T-helper 1 cell treated with Interleukin-12 subunit alpha and Interleukin-12 subunit beta and Interleukin-4 antibody, amounts not matched to agents 30 μg/mL and 1 μg/mL, for 36 hours (primary cell): ENCODE data around the gene ERVFRD-1.
"Not testable (repeated sequence)": the region's sequence is repeated elsewhere in the genome, so short reads cannot be mapped to it uniquely, and the experiment has no call there.

Experiments
- H3K27ac Mint-ChIP-seq: one replicate; pipeline ENCODE4 v1.8.0; 2021; ENCODE audit warnings: mild to moderate bottlenecking, mixed read lengths
- H3K27me3 Mint-ChIP-seq: one replicate; pipeline ENCODE4 v1.8.0; 2021; ENCODE audit warnings: low read depth, mixed read lengths
- H3K36me3 Mint-ChIP-seq: one replicate; pipeline ENCODE4 v1.8.0; 2021; ENCODE audit warnings: low read depth, mixed read lengths
- H3K4me1 Mint-ChIP-seq: one replicate; pipeline ENCODE4 v1.8.0; 2021; ENCODE audit warnings: low read depth, mixed read lengths
- H3K4me3 Mint-ChIP-seq: one replicate; pipeline ENCODE4 v1.8.0; 2021; ENCODE audit warnings: mild to moderate bottlenecking, moderate library complexity, mixed read lengths
- H3K9me3 Mint-ChIP-seq: one replicate; pipeline ENCODE4 v1.8.0; 2021; ENCODE audit warnings: mixed read lengths

The ERVFRD-1 gene

DNA sequence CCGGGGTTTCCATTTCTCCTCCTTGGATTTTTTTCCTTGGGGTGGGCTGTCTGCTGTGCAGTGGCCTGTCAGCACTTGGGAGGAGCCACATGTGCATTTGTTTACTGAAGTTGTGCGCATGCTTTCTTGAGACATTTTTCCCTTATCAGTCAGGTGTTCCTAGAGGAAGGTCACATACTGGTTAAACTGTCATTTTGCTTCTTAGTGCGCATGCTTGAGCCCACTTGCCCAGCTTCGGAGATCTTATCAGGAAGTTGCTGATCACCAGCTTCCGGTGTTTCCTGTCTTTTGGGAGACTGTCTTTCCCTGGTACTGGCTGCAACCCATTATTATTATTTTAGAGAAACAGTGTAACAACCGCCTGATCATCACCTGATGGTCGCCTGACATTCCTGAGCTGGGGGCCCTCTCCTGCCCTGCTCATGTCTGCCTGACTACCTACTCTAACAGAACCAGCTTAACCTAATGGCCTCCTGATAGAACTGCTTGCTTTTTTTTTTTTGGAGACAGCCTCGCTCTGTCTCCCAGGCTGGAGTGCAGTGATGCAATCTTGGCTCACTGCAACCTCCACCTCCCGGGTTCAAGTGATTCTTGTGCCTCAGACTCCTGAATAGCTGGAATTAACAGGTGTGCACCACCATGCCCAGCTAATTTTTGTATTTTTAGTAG, 378 bp upstream of the ERVFRD-1 start:
- Mint-ChIP-seq H3K36me3 (peaks cover 3% of the 10 kb centered on the region), H3K9me3 (no peaks in the 10 kb centered on the region), H3K4me1 (peaks cover 23% of the 10 kb centered on the region), H3K4me3 (peak overlapping the region; percentile 58), H3K27me3 (no peaks in the 10 kb centered on the region), H3K27ac (peak overlapping the region; percentile 12)

DNA sequence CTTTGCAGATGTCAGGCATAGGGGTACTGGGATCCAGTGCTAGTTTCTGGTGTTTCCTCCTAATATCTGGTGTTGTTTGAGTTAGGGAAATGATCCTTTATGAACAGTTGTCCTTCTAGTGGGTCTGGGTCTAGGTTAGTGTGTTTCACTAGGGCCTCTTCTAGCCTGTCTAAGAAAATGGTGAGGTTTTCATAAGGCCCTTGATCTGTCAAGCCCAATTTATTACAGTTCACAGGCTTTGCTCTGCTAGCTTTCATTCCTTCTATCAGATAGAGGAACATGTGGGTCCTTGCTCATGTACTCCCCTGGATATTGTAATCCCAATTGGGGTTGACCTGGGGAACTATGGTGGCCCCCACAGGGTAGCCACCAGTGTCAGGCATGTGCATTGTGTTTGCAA, 2.8 kb downstream of the ERVFRD-1 start:
- Mint-ChIP-seq H3K27me3 (no peaks in the 10 kb centered on the region), H3K36me3 (peaks cover 4% of the 10 kb centered on the region), H3K9me3 (no peaks in the 10 kb centered on the region), H3K4me3 (no peak overlapping the region), H3K4me1 (peaks cover 20% of the 10 kb centered on the region), H3K27ac (no peak overlapping the region)

DNA sequence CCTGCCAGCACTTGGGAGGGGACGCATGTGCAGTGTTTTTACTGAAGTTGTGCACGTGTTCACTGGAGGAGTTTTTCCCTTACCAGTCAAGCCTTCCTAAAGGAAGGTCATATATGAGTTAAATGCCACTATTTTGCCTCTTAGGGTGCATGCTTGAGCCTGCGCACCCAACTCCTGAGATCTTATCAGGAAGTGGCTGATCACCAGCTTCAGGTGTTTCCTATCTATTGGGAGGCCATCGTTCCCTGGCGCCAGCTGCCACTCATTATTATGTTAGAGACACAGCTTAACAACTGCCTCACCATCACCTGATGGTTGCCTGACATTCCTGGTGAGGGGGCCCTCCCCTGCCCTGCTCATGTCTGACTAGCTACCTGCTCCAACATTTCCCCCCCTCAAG, 8.5 kb downstream of the ERVFRD-1 start:
- Mint-ChIP-seq H3K27ac (no peak overlapping the region), H3K4me3 (no peak overlapping the region)

DNA sequence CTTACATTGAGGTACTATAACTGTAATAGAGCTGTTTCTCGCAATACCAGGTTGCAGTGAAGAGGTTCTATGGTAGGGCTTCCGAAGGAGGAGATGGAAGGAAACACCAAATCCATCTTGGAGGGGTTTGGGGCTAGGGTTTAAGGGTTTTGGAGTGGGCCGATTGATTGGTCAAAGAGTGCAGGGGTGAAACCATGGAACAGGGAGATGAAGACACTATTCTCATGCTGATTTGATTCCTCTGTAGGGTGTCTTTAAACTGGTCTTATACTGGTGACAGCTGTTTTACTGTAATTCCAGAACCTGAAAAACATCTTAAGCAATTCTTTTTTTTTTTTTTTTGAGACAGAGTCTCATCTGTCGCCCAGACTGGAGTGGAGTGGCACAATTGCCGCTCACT, 10.1 kb downstream of the ERVFRD-1 start:
- peaks cover 6% of the 10 kb centered on the region for H3K4me1 Mint-ChIP-seq
- no peak overlapping the region for H3K27ac Mint-ChIP-seq
- H3K36me3 Mint-ChIP-seq: peaks cover 15% of the 10 kb centered on the region
- no peaks in the 10 kb centered on the region for H3K9me3 Mint-ChIP-seq
- H3K4me3 Mint-ChIP-seq: no peak overlapping the region
- H3K27me3 Mint-ChIP-seq: no peaks in the 10 kb centered on the region

More for the DNA sequence above, 8.5 kb downstream of the ERVFRD-1 start:
- Mint-ChIP-seq H3K27me3 (no peaks in the 10 kb centered on the region), H3K36me3 (peaks cover 15% of the 10 kb centered on the region), H3K9me3 (no peaks in the 10 kb centered on the region), H3K4me1 (peaks cover 3% of the 10 kb centered on the region)

DNA sequence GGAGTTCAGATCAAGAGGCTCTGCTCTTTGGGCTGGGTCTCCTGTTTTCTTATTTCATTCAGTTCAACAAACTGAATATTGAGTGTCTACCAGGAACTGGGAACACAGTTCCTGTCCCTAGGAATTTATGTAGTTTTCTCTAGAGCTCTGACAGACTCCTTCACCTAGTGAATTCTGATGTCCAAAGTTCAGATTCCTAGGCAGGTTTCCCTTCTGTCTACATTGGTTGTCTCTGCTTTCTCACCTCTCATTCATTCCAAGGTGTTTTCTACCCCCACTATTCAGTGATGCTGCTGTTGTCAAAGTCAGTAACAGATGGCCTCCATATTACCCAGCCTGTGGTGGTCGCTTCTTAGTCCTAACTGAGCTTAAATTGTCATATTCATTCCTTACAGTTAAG, 13.5 kb downstream of the ERVFRD-1 start:
- H3K36me3 Mint-ChIP-seq: peaks cover 12% of the 10 kb centered on the region
- H3K27ac Mint-ChIP-seq: no peak overlapping the region
- H3K9me3 Mint-ChIP-seq: no peaks in the 10 kb centered on the region
- H3K4me1 Mint-ChIP-seq: peaks cover 20% of the 10 kb centered on the region
- no peak overlapping the region for H3K4me3 Mint-ChIP-seq
- H3K27me3 Mint-ChIP-seq: no peaks in the 10 kb centered on the region

DNA sequence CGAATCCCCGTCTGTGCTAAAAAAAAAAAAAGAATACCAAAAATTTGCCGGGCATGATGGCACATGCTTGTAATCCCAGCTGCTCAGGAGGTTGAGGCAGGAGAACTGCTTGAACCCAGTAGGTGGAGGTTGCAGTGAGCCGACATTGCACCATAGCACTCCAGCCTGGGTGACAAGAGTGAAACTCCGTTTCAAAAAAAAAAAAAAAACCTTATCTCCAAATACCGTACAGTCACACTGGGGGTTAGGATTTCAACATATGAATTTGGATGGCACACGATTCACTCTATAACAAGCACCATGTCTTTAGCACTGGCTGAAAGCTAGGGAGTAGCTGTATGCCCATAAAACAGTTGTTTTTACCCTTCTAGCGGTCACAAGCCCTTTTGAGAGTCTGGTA, 14.0 kb downstream of the ERVFRD-1 start:
- Mint-ChIP-seq H3K4me1 (peaks cover 24% of the 10 kb centered on the region), H3K36me3 (peaks cover 12% of the 10 kb centered on the region), H3K4me3 (no peak overlapping the region), H3K27ac (no peak overlapping the region), H3K27me3 (no peaks in the 10 kb centered on the region), H3K9me3 (no peaks in the 10 kb centered on the region)

DNA sequence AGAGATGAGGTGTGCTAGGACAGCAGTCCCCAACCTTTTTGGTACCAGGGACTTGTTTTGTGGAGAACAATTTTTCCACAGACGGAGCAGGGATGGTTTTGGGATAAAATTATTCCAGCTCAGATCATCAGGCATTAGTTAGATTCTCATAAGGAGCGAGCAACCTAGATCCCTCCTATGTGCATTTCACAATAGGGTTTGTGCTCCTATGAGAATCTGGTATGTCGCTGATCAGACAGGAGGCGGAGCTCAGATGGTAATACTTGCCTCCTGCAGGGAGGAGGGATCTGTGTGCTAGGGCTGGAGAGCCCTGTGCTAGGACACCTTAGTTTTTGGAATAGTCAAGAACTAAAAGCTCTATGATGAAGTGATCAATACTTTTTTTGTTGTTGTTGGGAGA, 15.4 kb downstream of the ERVFRD-1 start:
- peaks cover 24% of the 10 kb centered on the region for H3K4me1 Mint-ChIP-seq
- H3K27ac Mint-ChIP-seq: no peak overlapping the region
- no peaks in the 10 kb centered on the region for H3K27me3 Mint-ChIP-seq
- H3K4me3 Mint-ChIP-seq: no peak overlapping the region
- H3K36me3 Mint-ChIP-seq: peaks cover 12% of the 10 kb centered on the region
- no peaks in the 10 kb centered on the region for H3K9me3 Mint-ChIP-seq

DNA sequence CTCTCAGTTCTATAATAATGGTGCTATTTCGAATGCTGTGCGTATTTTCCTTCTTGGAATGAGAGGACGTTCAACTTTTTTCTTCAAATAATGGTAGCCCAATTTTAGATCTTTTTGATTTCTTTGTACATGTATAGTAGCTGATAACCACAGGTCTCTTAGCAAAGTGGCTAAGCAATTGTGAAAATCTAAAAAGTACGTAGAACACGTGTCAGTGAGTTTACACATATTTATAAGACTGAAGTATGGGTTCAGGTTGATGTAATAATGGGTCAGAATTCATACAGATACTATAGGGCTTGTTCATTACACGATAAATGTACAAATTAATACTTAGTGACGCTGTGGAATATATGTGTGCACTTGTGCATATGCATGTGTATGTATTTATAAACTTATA, 16.6 kb downstream of the ERVFRD-1 start:
- Mint-ChIP-seq H3K9me3 (no peaks in the 10 kb centered on the region), H3K27ac (peak overlapping the region; percentile 96), H3K27me3 (no peaks in the 10 kb centered on the region), H3K4me3 (peak overlapping the region; percentile 94), H3K4me1 (peaks cover 21% of the 10 kb centered on the region), H3K36me3 (peaks cover 9% of the 10 kb centered on the region)

DNA sequence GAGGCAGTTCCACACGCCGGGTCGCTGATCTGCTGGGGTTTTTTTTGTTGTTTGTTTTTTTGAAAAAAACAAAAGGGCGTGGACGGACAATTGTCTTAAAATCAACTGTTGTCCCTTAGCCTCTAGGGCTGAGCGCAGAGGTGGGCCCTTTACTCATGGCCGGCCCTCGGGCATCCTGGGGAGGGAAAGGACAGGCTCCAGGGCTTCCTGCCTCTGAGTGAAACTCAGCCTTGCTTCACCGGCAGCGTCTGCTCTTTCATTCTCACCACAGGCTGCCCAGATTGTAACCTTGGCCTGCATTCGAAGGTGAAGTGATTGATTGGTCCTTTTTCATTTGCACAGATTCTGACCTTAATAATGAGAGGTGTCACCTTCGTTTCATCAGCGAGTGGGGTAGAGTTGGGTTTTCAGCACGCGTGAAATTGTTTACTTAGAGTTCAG, 17.1 kb downstream of the ERVFRD-1 start:
- Mint-ChIP-seq H3K9me3 (no peaks in the 10 kb centered on the region), H3K4me3 (peak overlapping the region; percentile 94), H3K27me3 (no peaks in the 10 kb centered on the region), H3K36me3 (peaks cover 4% of the 10 kb centered on the region), H3K4me1 (peaks cover 21% of the 10 kb centered on the region), H3K27ac (peak overlapping the region; percentile 96)

DNA sequence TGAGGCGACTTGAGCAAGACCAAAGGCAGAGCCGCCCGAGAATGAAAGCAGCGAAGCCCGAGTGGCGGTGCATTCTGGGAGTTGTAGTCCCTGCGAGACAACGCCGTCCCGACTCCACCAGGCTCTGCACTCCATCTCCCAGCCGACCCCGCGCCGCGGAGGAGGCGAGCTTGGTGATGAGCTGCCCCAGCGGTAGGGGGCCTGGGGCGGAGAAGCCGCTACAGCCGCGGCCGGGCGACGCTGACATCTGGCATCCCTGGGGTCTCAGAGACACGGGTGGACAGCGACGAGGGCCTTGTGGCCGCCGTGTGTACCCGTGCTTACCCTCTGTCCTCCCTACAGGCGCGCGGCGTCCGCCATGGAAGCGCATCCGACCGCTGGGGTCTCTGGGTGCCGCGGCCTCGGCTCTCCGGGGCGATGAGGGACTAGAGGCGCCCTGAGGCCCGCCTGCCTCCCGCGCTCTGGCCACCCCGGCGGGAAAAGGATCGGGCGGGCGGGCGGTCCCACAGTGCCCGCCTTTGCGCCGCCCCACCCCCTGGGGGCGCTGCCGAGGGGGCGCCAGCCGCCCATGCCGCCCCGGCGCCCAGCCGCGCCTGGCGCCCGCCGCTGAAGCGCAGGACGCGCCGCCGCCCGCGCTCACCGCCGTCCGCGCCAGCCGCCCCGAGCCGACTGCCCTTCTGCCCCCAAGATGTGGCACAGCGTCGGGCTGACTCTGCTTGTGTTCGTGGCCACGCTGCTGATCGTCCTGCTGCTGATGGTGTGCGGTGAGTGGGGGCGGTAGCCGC, 17.7 kb downstream of the ERVFRD-1 start, which contains the start of gene SMIM13:
Gene SMIM13, plus strand, starts transcription at position 209 of the 785 bp plus-strand sequence. Its CDS starts 480 bp downstream, at position 689.
- Mint-ChIP-seq H3K4me1 (peaks cover 21% of the 10 kb centered on the region), H3K36me3 (peaks cover 2% of the 10 kb centered on the region), H3K9me3 (no peaks in the 10 kb centered on the region), H3K27me3 (no peaks in the 10 kb centered on the region), H3K4me3 (peak within 1 kb of the TSS; percentile 94), H3K27ac (peak within 1 kb of the TSS; percentile 96)

DNA sequence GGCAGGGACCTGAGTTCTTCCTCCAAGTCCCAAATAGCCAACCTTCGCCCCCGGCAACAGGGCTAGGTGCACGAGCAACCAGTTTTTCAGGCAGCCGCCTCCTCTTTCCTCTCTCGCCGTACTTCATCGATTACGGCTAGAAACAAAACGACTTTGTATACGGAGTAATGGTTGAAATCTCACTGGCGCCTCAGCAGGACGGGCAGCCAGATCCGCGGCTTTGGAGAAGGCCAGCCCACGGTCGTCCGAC, 18.2 kb downstream of the ERVFRD-1 start:
- peaks cover 21% of the 10 kb centered on the region for H3K4me1 Mint-ChIP-seq
- H3K9me3 Mint-ChIP-seq: no peaks in the 10 kb centered on the region
- H3K27me3 Mint-ChIP-seq: no peaks in the 10 kb centered on the region
- H3K27ac Mint-ChIP-seq: peak overlapping the region; percentile 95
- peak overlapping the region; percentile 94 for H3K4me3 Mint-ChIP-seq
- H3K36me3 Mint-ChIP-seq: peaks cover 2% of the 10 kb centered on the region

DNA sequence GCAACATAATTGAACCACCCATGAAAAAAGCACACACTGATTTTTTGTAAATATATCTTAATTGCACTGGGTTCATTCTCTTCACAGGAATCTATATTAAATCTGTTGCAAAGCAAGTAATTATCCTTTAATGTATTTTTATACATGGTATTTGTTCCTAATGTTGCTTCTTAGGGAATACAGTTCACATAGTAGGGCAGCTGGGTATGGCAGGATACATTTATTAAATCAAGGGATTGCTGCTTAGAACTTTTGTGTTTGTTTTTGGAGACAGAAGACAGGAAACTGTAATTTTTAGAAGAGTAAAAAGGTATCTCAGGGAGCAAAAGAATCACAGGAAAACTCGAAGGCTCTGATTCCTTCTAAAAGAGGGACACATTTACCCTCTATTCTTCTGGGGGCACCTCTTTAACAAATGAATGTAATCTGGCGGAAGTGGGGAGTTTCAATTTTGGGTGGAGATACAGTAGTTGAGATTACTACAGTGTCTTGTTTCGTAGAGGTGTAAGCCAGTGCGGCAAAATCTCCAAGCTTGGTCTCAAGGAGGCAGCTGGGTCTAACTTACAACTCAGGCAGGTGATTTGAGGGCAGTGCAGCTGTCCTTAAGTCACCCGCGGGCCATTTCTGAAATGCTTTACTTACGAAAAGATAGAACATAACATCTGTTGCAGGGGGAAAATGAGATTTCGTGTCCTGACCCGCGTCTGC, 18.7 kb downstream of the ERVFRD-1 start:
- peak overlapping the region; percentile 94 for H3K4me3 Mint-ChIP-seq
- H3K27me3 Mint-ChIP-seq: no peaks in the 10 kb centered on the region
- H3K9me3 Mint-ChIP-seq: no peaks in the 10 kb centered on the region
- H3K27ac Mint-ChIP-seq: peak overlapping the region; percentile 95
- H3K4me1 Mint-ChIP-seq: peaks cover 21% of the 10 kb centered on the region
- H3K36me3 Mint-ChIP-seq: peaks cover 2% of the 10 kb centered on the region

DNA sequence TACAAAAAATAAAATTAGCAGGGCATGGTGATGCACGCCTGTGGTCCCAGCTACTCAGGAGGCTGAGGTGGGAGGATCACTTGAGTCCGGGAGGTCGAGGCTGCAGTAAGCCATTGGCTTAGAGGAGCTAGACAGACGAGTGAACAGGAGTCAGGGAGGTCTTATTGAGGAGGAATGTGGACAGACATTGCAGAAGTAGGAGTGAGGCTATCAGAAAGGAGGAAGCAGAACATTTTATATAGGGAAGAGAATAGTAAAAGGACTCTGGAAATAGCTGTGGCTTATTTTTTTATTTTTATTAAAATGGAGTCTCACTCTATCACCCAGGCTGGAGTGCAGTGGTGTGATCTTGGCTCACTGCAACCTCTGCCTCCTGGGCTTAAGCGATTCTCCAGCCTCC, 20.4 kb downstream of the ERVFRD-1 start:
- not testable (repeated sequence) for H3K27me3 Mint-ChIP-seq, H3K4me3 Mint-ChIP-seq, H3K9me3 Mint-ChIP-seq, H3K27ac Mint-ChIP-seq, H3K36me3 Mint-ChIP-seq
- peaks cover 16% of the 10 kb centered on the region for H3K4me1 Mint-ChIP-seq

DNA sequence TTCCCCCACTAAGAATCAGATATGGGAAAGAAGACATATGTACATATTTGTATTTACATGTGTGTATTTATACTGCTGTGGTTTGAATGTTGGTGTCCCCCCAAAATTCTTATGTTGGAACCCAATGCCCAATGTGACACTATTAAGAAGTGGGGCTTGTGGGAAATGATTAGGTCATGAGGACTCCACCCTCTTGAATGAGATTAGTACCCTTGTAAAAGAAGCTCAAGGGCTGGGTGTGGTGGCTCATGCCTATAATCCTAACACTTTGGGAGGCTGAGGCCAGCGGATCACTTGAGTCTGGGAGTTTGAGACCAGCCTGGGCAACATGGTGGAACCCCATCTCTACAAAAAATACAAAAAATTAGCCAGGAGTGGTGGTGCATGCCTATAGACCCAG, 21.8 kb downstream of the ERVFRD-1 start:
- no peak overlapping the region for H3K27ac Mint-ChIP-seq
- H3K4me1 Mint-ChIP-seq: peaks cover 8% of the 10 kb centered on the region
- H3K4me3 Mint-ChIP-seq: no peak overlapping the region
- H3K27me3 Mint-ChIP-seq: no peaks in the 10 kb centered on the region
- no peaks in the 10 kb centered on the region for H3K36me3 Mint-ChIP-seq
- no peaks in the 10 kb centered on the region for H3K9me3 Mint-ChIP-seq
